Sigmoid colon (tissue), 7 donors: ENCODE results near the gene STX4. TPM values are rescaled to one million over a fixed set of nuclear protein-coding genes. Genes with fewer than 3 reads are reported as not detected.

Experiments used
- DNase-seq: peaks from one replicate; pipeline ENCODE4 v3.0.0-alpha.2; 2019
- H3K27ac ChIP-seq, 4 donors: fragments of 200-600 bp; sonication (generic); one replicate each; pipeline ENCODE4 v1.5.1; 2016 to 2019; ENCODE audit warnings: mild to moderate bottlenecking in 1 of 4
- H3K27me3 ChIP-seq, 3 donors: fragments of 200-600 bp; sonication (generic); one replicate each; pipeline ENCODE4 v1.5.1; 2019; ENCODE audit warnings: mild to moderate bottlenecking in 1 of 3
- H3K36me3 ChIP-seq, 4 donors: fragments of 200-600 bp; sonication (generic); one replicate each; pipeline ENCODE4 v1.5.1; 2016 to 2019
- H3K4me1 ChIP-seq, 4 donors: fragments of 200-600 bp; sonication (generic); one replicate each; pipeline ENCODE4 v1.5.1; 2017 to 2019
- H3K4me3 ChIP-seq, 4 donors: fragments of 200-600 bp; sonication (generic); one replicate each; pipeline ENCODE4 v1.5.1; 2017 to 2019; ENCODE audit warnings: mild to moderate bottlenecking in 2 of 4, moderate library complexity in 1 of 4
- H3K9me3 ChIP-seq, 4 donors: fragments of 200-600 bp in 3 of 4; sonication (generic) in 3 of 4; one replicate each; pipeline versions ENCODE4 v1.5.1 to v1.6.1; 2013 to 2019
- CTCF ChIP-seq, 4 experiments: fragments of 450-650 bp in 3 of 4; fragments of 200-600 bp in 1 of 4; IDR thresholded peaks; one replicate each; pipeline ENCODE4 v1.5.1; 2016 to 2019; ENCODE audit warnings: antibody characterized with exemption in 4 of 4, mild to moderate bottlenecking in 3 of 4, moderate library complexity in 2 of 4
- EP300 ChIP-seq, 4 donors: sonication (generic); formaldehyde crosslinking; IDR thresholded peaks; one replicate each; pipeline ENCODE4 v1.6.1; 2017; ENCODE audit warnings: antibody characterized with exemption in 4 of 4
- POLR2A ChIP-seq, 2 donors: fragments of 450-650 bp; IDR thresholded peaks; one replicate each; pipeline ENCODE4 v1.6.1; 2016; ENCODE audit warnings: antibody characterized with exemption in 2 of 2, mild to moderate bottlenecking in 2 of 2, moderate library complexity in 2 of 2
- POLR2AphosphoS5 ChIP-seq, 4 donors: sonication (generic); formaldehyde crosslinking; IDR thresholded peaks; one replicate each; pipeline ENCODE4 v1.6.1; 2017; ENCODE audit warnings: antibody characterized with exemption in 4 of 4
- WGBS, 2 donors: extraction: QIAGEN DNeasy Blood & Tissue Kit; methylation state at CpG; one replicate each; pipeline ENCODE4 v1.1.7; 2013; 5-methylcytosine and 5-hydroxymethylcytosine counted together
- intact Hi-C: fragments of 100-400 bp; cut with DNase I; formaldehyde crosslinking; loops from one replicate; pipeline ENCODE4 v1.15.1; 2023
- polyA plus RNA-seq, 3 donors: library from polyadenylated mRNA; stranded (reverse); fragments of 200-250 nt; gene quantifications; one replicate each; pipeline ENCODE4 v1.2.3, GENCODE V29; 2013
- total RNA-seq, 4 donors: library from RNA; depleted of rRNA; stranded (reverse); fragments of >200 nt; gene quantifications; one replicate each; pipeline ENCODE4 v1.1.0, GENCODE V29; 2016
- donor health status: healthy with polysubstance abuse.
- donor health status: Bipolar disorder and iron deficiency.
- donor health status: healthy.

The STX4 gene
- total and polyA plus RNA-seq, 7 donors: 23.9 to 76.3 (median 47.2) TPM

- peaks cover 11 to 16% (median 14%) of the 10 kb centered on the region in 4 donors for H3K36me3 ChIP-seq
- H3K9me3 ChIP-seq: no peaks in the 10 kb centered on the region
- DNase-seq: peak; percentile 61
- TF ChIP-seq CTCF (IDR thresholded peaks at IDR 0.05) (no peak), POLR2A (IDR thresholded peaks at IDR 0.05) (no peak), POLR2AphosphoS5 (IDR thresholded peaks at IDR 0.05) (no peak), EP300 (IDR thresholded peaks at IDR 0.05) (no peak)
- H3K4me3 ChIP-seq: peak overlapping the region; percentile 91 to 99 (median 97)
- 1 to 4% methylated on average over 27 of the region's 27 CpGs for WGBS, 2 donors
- intact Hi-C loops: loop anchor here (2.0 kb wide), 1 partner anchor 70 kb away; no protein-coding TSS in a partner anchor
- no peaks in the 10 kb centered on the region for H3K27me3 ChIP-seq
- H3K27ac ChIP-seq: peak overlapping the region; percentile 93 to 97 (median 96)
- H3K4me1 ChIP-seq: peaks cover 0 to 31% (median 27%) of the 10 kb centered on the region in 4 donors
These were observed 39.3 kb downstream of the STX4 start for GRCh38 chr16:31072540-31073141.

DNA sequence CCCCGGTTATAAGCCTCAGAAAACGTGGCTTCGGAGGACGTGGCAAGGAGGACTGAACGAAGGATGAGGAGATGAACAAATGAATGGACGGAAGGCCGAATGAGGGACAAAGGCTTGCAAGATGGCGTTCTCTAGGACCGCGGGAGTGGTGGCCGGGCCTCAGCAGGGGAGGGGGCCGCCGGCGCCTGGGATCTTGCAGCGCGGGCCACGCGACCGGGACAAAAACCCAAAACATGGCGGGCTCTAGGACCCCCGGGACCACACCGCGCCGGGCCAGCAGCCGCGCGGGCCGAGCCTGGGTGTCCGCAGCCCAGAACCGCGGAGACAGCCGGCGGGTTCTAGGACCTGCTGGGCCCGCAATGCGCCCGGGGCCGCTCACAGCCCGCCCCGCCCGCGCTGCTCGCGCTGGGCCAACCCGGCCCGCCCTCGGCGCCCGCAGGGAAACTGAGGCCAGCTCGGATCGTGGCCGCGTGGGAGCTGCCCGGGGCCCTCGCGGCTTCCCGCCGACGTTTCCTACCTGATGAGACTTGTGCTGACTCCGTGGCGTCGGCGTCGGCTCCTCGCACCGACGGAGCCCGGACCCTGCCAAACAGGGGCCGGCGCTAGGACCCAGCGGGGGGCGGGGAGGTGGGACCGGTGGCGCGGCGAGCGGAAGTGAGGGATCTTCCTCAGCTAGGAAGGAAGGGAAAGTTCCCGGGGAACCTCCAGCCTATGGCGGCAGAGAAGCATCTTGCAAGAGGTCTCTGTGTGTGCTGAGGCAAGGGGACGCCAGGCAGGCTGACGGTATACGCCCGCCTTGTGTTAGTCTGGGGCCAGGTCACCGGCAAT, 40.0 kb downstream of the STX4 start:
- H3K4me1 ChIP-seq: peaks cover 0 to 31% (median 27%) of the 10 kb centered on the region in 4 donors
- 1% methylated on average over 83 of the region's 83 CpGs for WGBS, 2 donors
- H3K9me3 ChIP-seq: no peaks in the 10 kb centered on the region
- H3K27me3 ChIP-seq: no peaks in the 10 kb centered on the region
- TF ChIP-seq POLR2A (IDR thresholded peaks at IDR 0.05) (peak in 1 of 2 donors; percentile 27), EP300 (IDR thresholded peaks at IDR 0.05) (peak in 1 of 4 donors; percentile 48), POLR2AphosphoS5 (IDR thresholded peaks at IDR 0.05) (peak; percentile 10 to 34 (median 24)), CTCF (IDR thresholded peaks at IDR 0.05) (peak in 1 of 4 experiments; percentile 10)
- H3K27ac ChIP-seq: peak overlapping the region; percentile 93 to 97 (median 96)
- peak overlapping the region; percentile 91 to 99 (median 97) for H3K4me3 ChIP-seq
- intact Hi-C loops: loop anchor here (2.0 kb wide), 1 partner anchor 69 kb away; no protein-coding TSS in a partner anchor
- H3K36me3 ChIP-seq: peaks cover 16 to 24% (median 21%) of the 10 kb centered on the region in 4 donors
- peak; percentile 95 for DNase-seq

- 0% methylated on average over 48 of the region's 48 CpGs for WGBS, 2 donors
- H3K27ac ChIP-seq: peak within 1 kb of the TSS; percentile 93 to 97 (median 96)
- peak; percentile 99 for DNase-seq
- no peaks in the 10 kb centered on the region for H3K9me3 ChIP-seq
- intact Hi-C loops: loop anchor here (1.0 to 2.0 kb wide), 3 partner anchors 41 to 77 kb away; partner anchors contain the start of gene STX4
- peaks cover 0 to 31% (median 27%) of the 10 kb centered on the region in 4 donors for H3K4me1 ChIP-seq
- H3K4me3 ChIP-seq: peak within 1 kb of the TSS; percentile 91 to 99 (median 97)
- H3K36me3 ChIP-seq: peaks cover 24 to 32% (median 29%) of the 10 kb centered on the region in 4 donors
- TF ChIP-seq EP300 (IDR thresholded peaks at IDR 0.05) (peak in 1 of 4 donors; percentile 30), POLR2A (IDR thresholded peaks at IDR 0.05) (peak; percentile 45 to 57), CTCF (IDR thresholded peaks at IDR 0.05) (no peak), POLR2AphosphoS5 (IDR thresholded peaks at IDR 0.05) (peak; percentile 73 to 85 (median 82))
- H3K27me3 ChIP-seq: no peaks in the 10 kb centered on the region
These were observed 40.8 kb downstream of the STX4 start, which contains the start of the genes ZNF646 and ZNF668 for GRCh38 chr16:31073970-31074813. TSS of gene ZNF646 (plus strand) at chr16:31074422. CDS start at chr16:31076325, 1,903 bp downstream. TSS of gene ZNF668 (minus strand) at chr16:31074240. CDS start at chr16:31064459, 9,781 bp downstream.

- no peaks in the 10 kb centered on the region for H3K9me3 ChIP-seq
- peak overlapping the region; percentile 91 to 99 (median 97) for H3K4me3 ChIP-seq
- no peak for TF ChIP-seq POLR2A (IDR thresholded peaks at IDR 0.05)
- no peak for DNase-seq
- H3K4me1 ChIP-seq: peaks cover 0 to 31% (median 27%) of the 10 kb centered on the region in 4 donors
- WGBS, 2 donors: 0 to 2% methylated on average over 7 of the region's 7 CpGs
- intact Hi-C loops: loop anchor here (1.0 to 2.0 kb wide), 2 partner anchors 41 to 78 kb away; partner anchors contain the start of gene STX4
- no peaks in the 10 kb centered on the region for H3K27me3 ChIP-seq
- peak overlapping the region; percentile 93 to 97 (median 96) for H3K27ac ChIP-seq
- H3K36me3 ChIP-seq: peaks cover 30 to 38% (median 35%) of the 10 kb centered on the region in 4 donors
These were observed 41.4 kb downstream of the STX4 start for GRCh38 chr16:31074814-31075183.
